Keratinocyte (primary cell): ENCODE results near the gene SLC16A1.

Experiments used
- CTCF ChIP-seq, 3 experiments: IDR thresholded peaks in 1 of 3; conservative IDR thresholded peaks in 1 of 3; optimal IDR thresholded peaks in 1 of 3; 2 replicates in 2 of 3; 3 replicates in 1 of 3; pipeline versions ENCODE3 to v1.5.1; 2011; ENCODE audit warnings: low read length in 3 of 3, mild to moderate bottlenecking in 3 of 3, moderate library complexity in 2 of 3, control low read depth in 1 of 3, inconsistent platforms in 1 of 3; ENCODE audit not compliant: insufficient read depth in 2 of 3; ENCODE audit errors: extremely low read depth in 1 of 3
- EZH2 ChIP-seq: IDR thresholded peaks from one replicate; pipeline ENCODE4 v1.6.1; 2012; ENCODE audit warnings: inconsistent platforms, mild to moderate bottlenecking, low read length, moderate library complexity

- TF ChIP-seq CTCF (optimal IDR thresholded peaks at IDR 0.05 in 1 of 3, IDR thresholded peaks at IDR 0.05 in 1 of 3, conservative IDR thresholded peaks at IDR 0.05 in 1 of 3; ENCODE audit: extremely low read depth in 1 of 3, insufficient read depth in 2 of 3, low read length in 3 of 3): no peak
- TF ChIP-seq EZH2: no peak
These were observed 48.0 kb upstream of the SLC16A1 start for GRCh38 chr1:113003751-113004690.
